SK-N-SH (cell line): Measurements from ENCODE around the gene SHROOM3. TPM values are rescaled to one million over a fixed set of nuclear protein-coding genes. Genes with fewer than 3 reads are reported as not detected.

Source experiments
- CTCF ChIA-PET: fragments of 300-600, 350-600 bp; formaldehyde crosslinking; extraction: SDS; loops from one replicate; lab custom pipeline; 2021; lab: Yijun Ruan, JAX
- POLR2A ChIA-PET: fragments of 350-600 bp; sonication (Branson Sonifier 250); formaldehyde crosslinking; extraction: SDS; loops from one replicate; lab custom pipeline; 2020; ENCODE audit warnings: antibody characterized with exemption, inconsistent platforms; lab: Yijun Ruan, JAX
- DNase-seq: peaks from one replicate; pipeline ENCODE4 v3.0.0; 2012
- H2AFZ ChIP-seq: fragments of 200-600 bp; sonication (generic); 2 replicates; pipeline ENCODE4 v1.8.1; 2016; ENCODE audit warnings: antibody characterized with exemption, mild to moderate bottlenecking, low read depth
- H3F3A ChIP-seq: fragments of 200-600 bp; sonication (generic); replicated peaks from 2 replicates; pipeline ENCODE3; 2016; ENCODE audit warnings: antibody characterized with exemption, mild to moderate bottlenecking; ENCODE audit not compliant: insufficient read depth
- H3K27ac ChIP-seq, 2 experiments: fragments of 200-500 bp in 1 of 2; fragments of 200-600 bp in 1 of 2; sonication (Bioruptor generic) in 1 of 2; sonication (generic), shearing (Covaris generic) in 1 of 2; 2 replicates each; pipeline versions ENCODE4 v1.5.1 to v1.6.1; 2014 to 2016; ENCODE audit warnings: low read depth in 2 of 2, inconsistent platforms in 1 of 2, low read length in 1 of 2, mild to moderate bottlenecking in 1 of 2, mixed read lengths in 1 of 2
- H3K27me3 ChIP-seq: fragments of 200-600 bp; sonication (generic), shearing (Covaris generic); 2 replicates; pipeline ENCODE4 v1.6.1; 2016; ENCODE audit warnings: mixed run types; ENCODE audit not compliant: insufficient read depth
- H3K36me3 ChIP-seq, 2 experiments: fragments of 200-500 bp in 1 of 2; fragments of 200-600 bp in 1 of 2; sonication (Bioruptor generic) in 1 of 2; sonication (generic) in 1 of 2; replicated peaks in 1 of 2; 2 replicates each; pipeline versions ENCODE3 to v1.5.1; 2014 to 2016; ENCODE audit warnings: low read length in 1 of 2, mild to moderate bottlenecking in 1 of 2; ENCODE audit not compliant: insufficient read depth in 2 of 2, control insufficient read depth in 1 of 2
- H3K4me1 ChIP-seq, 2 experiments: fragments of 200-500 bp in 1 of 2; fragments of 200-600 bp in 1 of 2; sonication (Bioruptor generic) in 1 of 2; sonication (generic), shearing (Covaris generic) in 1 of 2; 2 replicates each; pipeline versions ENCODE4 v1.5.1 to v1.6.1; 2014 to 2016; ENCODE audit warnings: low read depth in 1 of 2, low read length in 1 of 2, mixed run types in 1 of 2; ENCODE audit not compliant: insufficient read depth in 2 of 2, control insufficient read depth in 1 of 2
- H3K4me2 ChIP-seq: fragments of 200-600 bp; sonication (generic), shearing (Covaris generic); 2 replicates; pipeline ENCODE4 v1.6.1; 2017; ENCODE audit warnings: mixed run types
- H3K4me3 ChIP-seq, 2 experiments: fragments of 200-500 bp in 1 of 2; fragments of 200-600 bp in 1 of 2; sonication (Bioruptor generic) in 1 of 2; sonication (generic), shearing (Covaris generic) in 1 of 2; 2 replicates each; pipeline versions ENCODE4 v1.5.1 to v1.8.1; 2014 to 2016; ENCODE audit warnings: low read depth in 2 of 2, inconsistent platforms in 1 of 2, low read length in 1 of 2, mild to moderate bottlenecking in 1 of 2, mixed read lengths in 1 of 2, moderate library complexity in 1 of 2
- H3K79me2 ChIP-seq: fragments of 200-600 bp; sonication (generic); 2 replicates; pipeline ENCODE4 v1.8.1; 2017; ENCODE audit warnings: mild to moderate bottlenecking; ENCODE audit not compliant: insufficient read depth
- H3K9ac ChIP-seq: fragments of 200-600 bp; sonication (generic); 2 replicates; pipeline ENCODE4 v1.6.1; 2017; ENCODE audit warnings: mixed run types
- H3K9me2 ChIP-seq: fragments of 200-600 bp; sonication (generic); 2 replicates; pipeline ENCODE4 v1.6.1; 2017; ENCODE audit warnings: mixed run types
- H3K9me3 ChIP-seq: fragments of 200-600 bp; sonication (generic); 2 replicates; pipeline ENCODE4 v1.6.1; 2017; ENCODE audit warnings: mixed run types, mild to moderate bottlenecking, moderate library complexity
- H4K20me1 ChIP-seq: fragments of 200-600 bp; sonication (generic); 2 replicates; pipeline ENCODE4 v1.6.1; 2017; ENCODE audit warnings: mild to moderate bottlenecking, mixed run types; ENCODE audit not compliant: insufficient read depth
- EP300 ChIP-seq, 2 experiments: IDR thresholded peaks; 2 replicates each; pipeline versions ENCODE4 v1.4.0 to v1.6.1; 2012; ENCODE audit warnings: borderline replicate concordance in 1 of 2, low read depth in 1 of 2, low read length in 1 of 2
- EZH2phosphoT487 ChIP-seq: fragments of 200-600 bp; sonication (generic); IDR thresholded peaks from 2 replicates; pipeline ENCODE4 v1.6.1; 2017; ENCODE audit warnings: low read depth, mixed run types, mild to moderate bottlenecking, antibody characterized with exemption, moderate library complexity, borderline replicate concordance
- FOXJ3 ChIP-seq: sonication (generic); formaldehyde crosslinking; IDR thresholded peaks from 2 replicates; pipeline ENCODE4 v1.5.1; 2020; ENCODE audit warnings: mild to moderate bottlenecking, missing genetic modification reagents
- FOXM1 ChIP-seq: IDR thresholded peaks from 2 replicates; pipeline ENCODE4 v1.4.0; 2012; ENCODE audit warnings: low read depth, mild to moderate bottlenecking
- GABPA ChIP-seq: IDR thresholded peaks from 2 replicates; pipeline ENCODE4 v1.4.0; 2012; ENCODE audit warnings: low read depth, mild to moderate bottlenecking
- GATA2 ChIP-seq: sonication (generic); formaldehyde crosslinking; IDR thresholded peaks from 2 replicates; pipeline ENCODE4 v1.5.0; 2020; ENCODE audit warnings: mild to moderate bottlenecking, missing genetic modification reagents
- IRF3 ChIP-seq: fragments of 150-350 bp; IDR thresholded peaks from 2 replicates; pipeline ENCODE4 v1.6.1; 2016; ENCODE audit warnings: mild to moderate bottlenecking, low read depth, low read length
- JUND ChIP-seq: IDR thresholded peaks from 2 replicates; pipeline ENCODE4 v1.4.0; 2012
- MAX ChIP-seq: IDR thresholded peaks from 2 replicates; pipeline ENCODE4 v1.4.0; 2012; ENCODE audit warnings: low read depth
- MEF2A ChIP-seq: IDR thresholded peaks from 2 replicates; pipeline ENCODE4 v1.4.0; 2012; ENCODE audit warnings: low read depth, borderline replicate concordance
- MXI1 ChIP-seq: IDR thresholded peaks from 2 replicates; pipeline ENCODE4 v1.6.1; 2012; ENCODE audit warnings: mild to moderate bottlenecking, low read depth, low read length, improper control_type of control experiment
- RAD21 ChIP-seq: IDR thresholded peaks from 2 replicates; pipeline ENCODE4 v1.6.1; 2012; ENCODE audit warnings: mild to moderate bottlenecking, low read length
- REST ChIP-seq: IDR thresholded peaks from 2 replicates; pipeline ENCODE4 v1.6.1; 2012; ENCODE audit warnings: mild to moderate bottlenecking, low read depth, low read length, moderate library complexity
- RXRA ChIP-seq: IDR thresholded peaks from 2 replicates; pipeline ENCODE4 v1.4.0; 2012; ENCODE audit warnings: low read depth, mild to moderate bottlenecking, borderline replicate concordance
- SMC3 ChIP-seq: IDR thresholded peaks from 2 replicates; pipeline ENCODE4 v1.6.1; 2012; ENCODE audit warnings: low read depth, low read length, improper control_type of control experiment
- TAF1 ChIP-seq: IDR thresholded peaks from 2 replicates; pipeline ENCODE4 v1.6.1; 2012; ENCODE audit warnings: low read depth, mild to moderate bottlenecking, low read length, moderate library complexity, borderline replicate concordance
- USF1 ChIP-seq: IDR thresholded peaks from 2 replicates; pipeline ENCODE4 v1.4.0; 2012; ENCODE audit warnings: low read depth, borderline replicate concordance
- USF2 ChIP-seq: fragments of 150-350 bp; IDR thresholded peaks from 2 replicates; pipeline ENCODE4 v1.6.1; 2017; ENCODE audit warnings: antibody characterized with exemption, low read length, low read depth, borderline replicate concordance
- WGBS: methylation state at CpG from one replicate; pipeline ENCODE4 v1.1.6; 2017; ENCODE audit warnings: low lambda C conversion rate; 5-methylcytosine and 5-hydroxymethylcytosine counted together
- polyA plus RNA-seq, 3 experiments: library from polyadenylated mRNA; depleted of rRNA; stranded (reverse); fragments of >200 nt; gene quantifications; 2 replicates each; pipeline ENCODE4 v1.2.3, GENCODE V29; 2012

The SHROOM3 gene
- polyA plus RNA-seq, 1 of the 3 experiments (the other 2 are of a cell fraction), result 4.3 TPM

- TF ChIP-seq JUND (no peak), SMC3 (no peak), MXI1 (no peak), RAD21 (no peak), EZH2phosphoT487 (no peak), GATA2 (CRISPR knock-in tag) (no peak), USF2 (no peak), RXRA (no peak), MAX (no peak)
- no peak overlapping the region for H3K4me3 ChIP-seq
- H3K36me3 ChIP-seq, result peaks cover 29 to 37% of the 10 kb centered on the region in 2 experiments
- POLR2A ChIA-PET, result no interaction called here
- CTCF ChIA-PET, result interaction anchor here (0.9 to 1.9 kb wide), 2 partner anchors 8 to 21 kb away, joined by 3 to 8 read pairs; no protein-coding TSS in a partner anchor
- H3K9me3 ChIP-seq, result no peaks in the 10 kb centered on the region
- H3K9ac ChIP-seq, result no peak overlapping the region
- peaks cover 49% of the 10 kb centered on the region for H3F3A ChIP-seq
- peaks cover 51% of the 10 kb centered on the region for H3K79me2 ChIP-seq
- H3K9me2 ChIP-seq, result no peaks in the 10 kb centered on the region
- no peaks in the 10 kb centered on the region for H4K20me1 ChIP-seq
- H3K27me3 ChIP-seq, result no peaks in the 10 kb centered on the region
- no peak for DNase-seq
- peaks cover 24 to 65% of the 10 kb centered on the region in 2 experiments for H3K4me1 ChIP-seq
- no peak overlapping the region for H2AFZ ChIP-seq
- peak overlapping the region in 1 of 2 experiments; percentile 79; a peak in 1 of 4 replicates for H3K27ac ChIP-seq
- H3K4me2 ChIP-seq, result no peak overlapping the region
- 97% methylated on average over 24 of the region's 26 CpGs for WGBS
These were observed 306.6 kb downstream of the SHROOM3 start for GRCh38 chr4:76741663-76742020.

- H3K4me3 ChIP-seq, result no peak overlapping the region
- H2AFZ ChIP-seq, result no peak overlapping the region
- no peaks in the 10 kb centered on the region for H3K9me3 ChIP-seq
- peak overlapping the region; percentile 57 for H3K4me2 ChIP-seq
- H3K9me2 ChIP-seq, result no peaks in the 10 kb centered on the region
- no peaks in the 10 kb centered on the region for H4K20me1 ChIP-seq
- no peak for DNase-seq
- CTCF ChIA-PET, result interaction anchor here (0.7 to 1.7 kb wide), 9 partner anchors 11 to 460 kb away, joined by 3 to 4 read pairs (median 3); no protein-coding TSS in a partner anchor
- peak overlapping the region; percentile 42 for H3K9ac ChIP-seq
- POLR2A ChIA-PET, result no interaction called here
- peaks cover 47% of the 10 kb centered on the region for H3F3A ChIP-seq
- no peaks in the 10 kb centered on the region for H3K27me3 ChIP-seq
- H3K4me1 ChIP-seq, result peaks cover 12 to 54% of the 10 kb centered on the region in 2 experiments
- WGBS, result 22% methylated on average over 1 of the region's 1 CpG
- H3K36me3 ChIP-seq, result peaks cover 17 to 34% of the 10 kb centered on the region in 2 experiments
- peak overlapping the region; percentile 79 to 81 for H3K27ac ChIP-seq
- H3K79me2 ChIP-seq, result peaks cover 57% of the 10 kb centered on the region
- peak; percentile 43; the same call in 1 of the 2 replicates for TF ChIP-seq MAX
- peak; percentile 84 for TF ChIP-seq FOXM1
- no peak for TF ChIP-seq RAD21
- 0 out of 2 replicates have a peak, but pooled peaks have one; percentile 14 for TF ChIP-seq GATA2 (CRISPR knock-in tag)
- no peak for TF ChIP-seq EZH2phosphoT487
- no peak for TF ChIP-seq REST
- TF ChIP-seq GABPA, result no peak
- no peak for TF ChIP-seq IRF3
- no peak for TF ChIP-seq FOXJ3
- peak; percentile 26; the same call in 1 of the 2 replicates for TF ChIP-seq MEF2A
- TF ChIP-seq EP300 (IDR thresholded peaks at IDR 0.05; ENCODE audit: borderline replicate concordance in 1 of 2, low read depth in 1 of 2, low read length in 1 of 2), result peak in 1 of 2 experiments; percentile 89; a peak in 2 of 4 replicates
- no peak for TF ChIP-seq USF1
- TF ChIP-seq TAF1, result no peak
- TF ChIP-seq SMC3, result no peak
These were observed 309.4 kb downstream of the SHROOM3 start for GRCh38 chr4:76744241-76744921.
